GM21717 (cell line): ENCODE data around the gene PLXNA2.

ENCODE experiments used
- ATAC-seq: cut with Tn5 transposase; IDR thresholded peaks from one replicate; pipeline ENCODE4 v1.9.1; 2021; ENCODE audit warnings: mild to moderate bottlenecking, moderate library complexity; ENCODE audit not compliant: unreplicated experiment

PLXNA2 gene

DNA sequence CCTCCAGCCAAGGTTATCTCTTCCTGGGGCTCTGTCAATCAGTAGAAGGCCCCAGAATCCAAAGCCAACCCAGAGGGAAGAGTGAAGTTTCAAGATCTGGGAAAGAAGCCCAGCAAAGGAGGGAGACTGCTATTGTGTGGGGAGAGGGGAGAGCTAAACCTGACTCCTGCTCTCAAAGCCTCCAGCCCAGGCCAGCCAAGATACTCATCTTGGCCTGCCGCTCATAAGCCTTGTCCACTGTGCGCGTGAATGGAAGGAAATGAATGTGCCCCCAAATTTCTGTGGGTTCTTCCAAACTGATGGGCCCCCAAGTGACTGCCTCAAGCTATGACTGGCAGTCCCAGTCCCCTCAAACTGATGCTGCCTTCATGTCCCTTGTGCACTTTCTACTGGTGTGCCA lies 2.0 kb downstream of the PLXNA2 start:
- no peak for ATAC-seq

DNA sequence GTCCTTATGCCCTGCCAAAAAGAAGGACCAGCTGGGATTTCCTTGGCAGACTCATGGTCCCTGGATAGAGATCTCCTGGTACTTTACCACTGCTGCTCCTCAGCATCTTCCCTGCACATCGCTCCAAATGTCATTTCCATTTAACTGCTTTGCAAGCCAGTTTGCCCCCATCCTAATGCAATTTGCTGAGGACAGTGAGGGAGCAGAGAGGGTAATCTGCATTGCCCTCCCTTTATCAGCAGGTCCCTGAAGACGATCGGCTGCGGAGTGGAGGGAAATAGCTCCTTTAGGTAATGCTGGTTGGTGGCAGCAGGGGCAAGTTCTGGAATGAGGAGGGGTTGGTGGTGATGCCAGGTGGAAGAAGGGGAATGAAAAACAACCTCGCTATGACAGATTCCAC lies 2.7 kb downstream of the PLXNA2 start:
- ATAC-seq = no peak

DNA sequence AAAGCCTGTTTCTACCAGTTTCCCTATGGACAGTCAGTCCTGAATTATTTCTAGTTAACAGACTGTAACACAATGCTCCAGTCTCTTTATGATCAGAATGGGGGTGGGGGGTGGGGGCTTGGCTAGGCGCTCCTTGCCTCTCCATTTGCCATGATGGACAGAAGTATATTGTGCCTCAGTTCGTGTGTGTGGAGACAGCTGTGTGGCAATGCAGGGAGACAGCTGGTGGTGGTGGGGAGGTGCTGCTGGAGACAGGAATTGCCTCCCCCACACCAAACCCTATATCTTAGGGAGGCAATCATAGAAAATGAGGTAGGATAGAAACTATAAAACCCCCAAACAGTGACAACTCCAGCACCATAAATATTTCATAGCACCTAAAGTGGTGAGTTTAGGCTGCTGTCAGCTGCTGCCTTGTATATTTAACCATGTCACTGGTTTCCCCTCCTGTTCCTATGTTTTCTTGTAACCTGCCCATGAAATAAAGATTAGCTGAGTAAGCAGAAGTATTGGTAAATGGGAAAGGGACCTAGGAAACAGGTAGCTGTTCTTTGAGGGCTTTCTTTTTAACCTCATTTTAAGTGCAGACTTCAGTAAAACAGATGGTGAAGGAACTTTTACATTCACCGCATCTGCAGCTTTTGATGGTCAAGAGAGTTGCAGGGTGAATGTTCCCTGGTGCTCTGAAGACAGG lies 3.4 kb downstream of the PLXNA2 start:
- no peak for ATAC-seq

DNA sequence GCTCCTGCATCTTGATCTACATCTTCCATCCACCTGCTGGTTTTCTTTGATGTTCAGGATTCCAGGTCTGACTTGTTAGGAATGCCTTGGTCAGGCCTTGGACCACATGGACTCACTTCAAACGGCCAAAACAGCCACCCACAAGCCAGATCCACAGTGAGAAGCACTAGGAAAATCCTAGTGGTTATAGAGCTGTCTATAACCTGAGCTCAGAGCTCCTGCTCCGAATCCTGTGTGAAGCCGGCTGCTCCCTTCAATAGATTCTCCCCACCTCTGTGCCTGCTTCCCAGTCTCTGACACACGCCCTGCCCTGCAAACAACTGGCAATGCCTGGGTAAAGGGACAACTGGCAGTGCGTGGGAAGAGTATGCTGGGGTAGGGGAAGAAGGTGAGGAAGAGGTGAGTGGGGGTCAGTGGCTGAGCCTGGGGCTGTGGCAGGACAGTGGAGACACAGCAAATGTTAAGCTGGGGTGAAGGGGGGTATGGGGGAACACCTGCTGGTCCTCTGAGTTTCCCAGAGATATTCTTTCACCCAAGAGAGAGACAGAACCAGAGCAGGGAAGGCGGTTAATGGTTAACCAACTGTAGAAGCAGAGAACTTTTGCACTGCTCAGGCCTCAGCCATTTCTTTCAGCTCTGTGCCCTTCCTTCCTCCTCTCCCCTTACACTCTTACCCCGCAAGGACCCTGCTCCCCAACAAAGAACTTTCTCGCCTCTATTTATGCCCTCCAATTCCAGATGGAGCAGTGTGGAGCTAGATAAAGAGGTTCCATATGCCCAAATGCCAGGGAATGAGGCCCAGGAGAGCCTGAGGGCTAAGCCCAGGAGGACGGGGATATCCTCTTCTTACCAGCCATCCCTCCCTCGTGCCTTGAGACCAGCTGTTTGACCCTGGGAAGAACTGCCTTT lies 4.5 kb downstream of the PLXNA2 start:
- ATAC-seq = no peak

DNA sequence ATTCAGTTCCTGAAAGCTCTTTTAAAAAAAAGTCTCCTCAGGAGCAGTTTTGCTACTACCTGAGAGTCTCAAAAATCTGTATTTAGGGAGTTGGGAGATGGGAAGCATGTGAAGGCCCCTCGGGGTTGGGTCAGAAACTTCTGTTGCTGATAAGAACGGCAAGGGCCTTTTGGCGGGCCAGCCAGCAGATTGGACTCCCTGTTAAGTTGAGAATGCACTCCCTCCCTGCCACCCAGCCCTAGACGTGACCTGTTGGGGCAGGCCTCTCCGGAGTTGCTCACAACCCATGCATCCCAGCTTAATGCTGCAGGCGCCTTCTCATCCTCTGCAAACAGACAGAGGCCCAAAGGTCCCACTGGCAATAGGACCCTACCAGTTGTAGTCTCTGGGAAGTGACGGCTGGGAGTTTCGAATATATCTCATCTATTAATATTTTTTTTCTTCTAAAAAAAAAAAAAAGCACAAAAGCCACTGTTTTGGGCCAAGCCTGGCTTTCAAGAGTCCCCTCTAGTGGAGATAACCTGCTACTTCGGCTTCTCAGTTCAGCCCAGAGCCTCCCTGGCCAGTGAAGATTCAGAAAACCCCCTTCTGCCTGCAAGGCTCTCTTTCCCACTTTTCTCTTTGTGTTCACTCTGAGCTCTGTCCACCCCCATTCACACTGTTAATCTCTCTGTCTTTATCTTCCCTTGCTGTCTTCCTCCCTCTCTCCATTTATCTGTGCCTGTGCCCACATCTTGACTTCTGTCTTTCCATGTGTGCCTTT lies 5.3 kb downstream of the PLXNA2 start:
- no peak for ATAC-seq

DNA sequence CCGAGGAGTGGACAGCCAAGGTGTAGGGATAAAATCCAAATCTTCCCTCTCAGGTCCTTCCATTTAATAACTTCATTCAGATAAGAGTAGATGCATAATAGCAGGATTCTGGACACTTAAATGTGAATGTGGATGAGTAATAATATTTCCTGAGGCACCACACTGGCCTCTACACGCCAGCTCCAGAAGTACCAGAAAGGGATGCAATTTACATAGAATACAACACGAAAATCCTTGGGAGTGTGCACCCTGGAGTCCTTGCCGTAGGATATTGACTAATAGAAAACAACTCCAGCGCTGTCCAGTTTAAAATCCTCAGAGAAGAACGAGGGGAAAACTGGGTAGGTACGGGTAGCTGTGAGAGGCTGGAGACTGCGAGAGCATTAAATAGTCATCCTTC lies 6.9 kb downstream of the PLXNA2 start:
- no peak for ATAC-seq

DNA sequence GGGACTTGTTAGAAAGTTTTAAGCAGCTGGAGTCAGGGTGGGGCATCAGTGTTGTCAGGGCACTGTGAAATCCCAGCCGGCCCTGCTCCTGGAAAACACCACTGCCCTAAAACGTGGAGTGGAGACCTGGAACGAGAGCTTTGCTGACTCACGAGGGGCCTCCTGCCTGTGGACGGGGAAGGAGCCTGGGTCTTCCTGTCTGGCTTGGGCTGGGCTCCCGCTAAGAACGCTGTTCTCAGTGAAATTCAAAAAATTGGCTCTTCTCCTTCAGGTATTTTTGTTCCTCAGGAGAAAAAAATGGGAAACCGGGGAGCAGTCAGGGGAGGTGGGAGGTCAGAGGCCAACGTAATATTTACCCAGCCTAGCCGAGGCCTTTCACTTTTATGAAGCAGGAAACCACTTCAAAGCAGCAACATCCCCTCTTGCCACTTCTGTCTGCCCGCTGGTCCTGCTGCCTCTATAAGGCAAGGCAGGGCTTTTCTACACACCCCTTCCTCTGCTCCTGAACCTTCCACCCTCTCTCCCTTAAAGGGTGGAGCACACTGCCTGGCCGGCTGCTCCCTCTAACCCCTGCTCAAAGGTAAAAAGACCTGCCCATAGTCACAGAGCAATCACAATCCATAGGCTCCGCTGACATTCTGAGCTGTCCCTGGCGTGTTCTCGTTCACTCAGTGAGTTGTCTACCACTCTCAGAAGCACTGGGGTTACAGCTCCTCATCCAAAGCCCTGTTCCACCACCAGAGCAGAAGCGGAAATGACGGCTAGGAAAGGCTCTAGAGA lies 8.0 kb downstream of the PLXNA2 start:
- ATAC-seq = peak; percentile 56

DNA sequence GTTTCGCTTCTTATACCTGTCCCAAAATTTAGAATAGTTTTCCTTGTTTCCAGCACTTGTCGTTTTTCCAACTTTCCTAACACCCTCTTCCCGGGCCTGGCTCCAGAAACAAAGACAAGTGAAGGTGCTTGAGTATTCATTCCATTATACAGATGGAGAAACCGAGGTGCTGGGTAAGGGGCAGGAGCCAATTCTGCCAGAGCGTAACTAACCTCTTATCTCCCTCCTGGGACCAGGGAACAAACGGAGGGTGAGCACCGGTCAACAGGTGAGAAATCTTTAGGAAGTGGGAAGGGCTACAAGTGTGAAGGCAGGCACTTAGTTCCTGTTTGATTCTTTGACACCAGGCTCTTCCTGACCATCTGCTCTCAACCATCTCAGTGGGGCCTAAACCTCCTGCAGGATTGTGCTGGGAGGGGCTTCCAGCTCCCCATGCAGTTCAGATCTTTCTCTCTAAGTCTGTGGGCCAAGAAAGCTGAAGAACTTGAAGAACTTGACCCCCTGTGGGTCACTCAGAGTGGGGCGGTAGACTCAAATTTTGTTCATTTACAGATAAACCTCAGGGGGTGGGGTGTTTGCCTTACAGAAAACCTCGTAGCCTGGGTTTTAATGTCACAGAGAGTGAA lies 8.7 kb downstream of the PLXNA2 start:
- no peak for ATAC-seq

DNA sequence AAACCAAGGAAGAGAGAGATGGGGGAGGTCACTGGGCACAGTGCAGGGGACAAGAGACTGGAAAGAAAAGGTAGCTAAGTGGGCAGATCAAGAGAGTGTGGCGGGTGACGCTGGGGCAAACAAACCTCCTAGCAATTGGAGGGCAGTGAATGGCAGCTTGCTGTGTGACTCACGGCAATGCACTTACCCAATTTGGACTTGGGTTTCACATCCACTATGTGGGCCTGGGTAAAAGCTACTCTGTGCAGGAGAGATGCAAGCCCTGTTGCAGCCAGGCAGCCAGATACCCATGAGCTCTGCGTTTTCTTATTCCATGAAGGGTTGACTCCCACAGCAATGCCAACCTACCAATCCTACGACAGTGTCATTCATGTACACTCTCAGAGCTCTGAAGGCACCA lies 9.5 kb downstream of the PLXNA2 start:
- no peak for ATAC-seq

DNA sequence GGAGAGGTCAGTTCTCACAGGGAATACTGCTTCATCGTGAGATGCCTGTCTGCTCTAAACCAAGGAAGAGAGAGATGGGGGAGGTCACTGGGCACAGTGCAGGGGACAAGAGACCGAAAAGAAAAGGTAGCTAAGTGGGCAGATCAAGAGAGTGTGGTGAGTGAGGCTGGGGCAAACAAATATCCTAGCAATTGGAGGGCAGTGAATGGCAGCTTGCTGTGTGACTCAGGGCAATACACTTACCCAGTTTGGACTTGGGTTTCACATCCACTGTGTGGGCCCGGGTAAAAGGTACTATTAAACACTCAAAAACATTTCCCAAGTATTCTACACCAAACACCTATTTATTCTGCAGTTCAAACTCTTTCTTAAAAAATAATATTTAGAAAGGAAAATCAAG lies 10.2 kb downstream of the PLXNA2 start:
- no peak for ATAC-seq

DNA sequence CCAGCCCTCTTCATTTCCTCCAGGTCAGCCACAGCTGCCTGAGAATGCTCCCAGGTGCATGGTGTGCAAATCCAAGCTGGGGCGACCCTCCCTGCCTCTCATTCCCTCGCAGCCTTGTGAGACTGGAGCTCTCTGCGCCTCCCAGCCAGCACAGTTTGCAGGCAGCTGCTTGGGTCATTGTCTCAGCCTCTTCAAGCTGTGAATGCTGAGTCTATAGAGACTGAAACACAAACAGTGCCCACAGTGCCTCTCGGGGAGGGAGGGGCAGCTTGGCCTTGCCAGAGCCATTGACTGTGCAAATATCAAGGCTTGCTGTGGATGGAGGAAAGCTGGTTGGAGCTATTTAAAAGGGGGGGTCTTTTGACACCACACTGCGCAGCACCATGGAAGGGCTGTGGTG lies 10.6 kb downstream of the PLXNA2 start:
- ATAC-seq = no peak

DNA sequence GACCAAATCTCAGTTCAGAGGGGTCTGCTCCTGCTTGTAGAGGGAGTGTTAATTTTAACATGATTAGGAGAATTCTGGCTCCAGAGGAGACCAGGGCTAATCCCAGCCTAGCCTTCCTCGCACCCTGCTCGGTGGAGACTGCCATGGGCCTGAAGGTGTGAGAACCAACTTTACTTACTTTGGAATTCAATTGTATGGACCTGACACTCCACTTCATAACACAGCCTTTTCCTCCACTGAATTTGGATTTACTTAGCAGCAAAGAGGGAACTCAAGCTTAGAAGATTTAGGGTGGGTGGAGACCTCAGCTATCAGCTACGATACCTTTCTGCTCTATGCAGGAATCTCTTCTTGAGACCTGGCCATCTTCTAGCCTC lies 11.5 kb downstream of the PLXNA2 start:
- no peak for ATAC-seq

DNA sequence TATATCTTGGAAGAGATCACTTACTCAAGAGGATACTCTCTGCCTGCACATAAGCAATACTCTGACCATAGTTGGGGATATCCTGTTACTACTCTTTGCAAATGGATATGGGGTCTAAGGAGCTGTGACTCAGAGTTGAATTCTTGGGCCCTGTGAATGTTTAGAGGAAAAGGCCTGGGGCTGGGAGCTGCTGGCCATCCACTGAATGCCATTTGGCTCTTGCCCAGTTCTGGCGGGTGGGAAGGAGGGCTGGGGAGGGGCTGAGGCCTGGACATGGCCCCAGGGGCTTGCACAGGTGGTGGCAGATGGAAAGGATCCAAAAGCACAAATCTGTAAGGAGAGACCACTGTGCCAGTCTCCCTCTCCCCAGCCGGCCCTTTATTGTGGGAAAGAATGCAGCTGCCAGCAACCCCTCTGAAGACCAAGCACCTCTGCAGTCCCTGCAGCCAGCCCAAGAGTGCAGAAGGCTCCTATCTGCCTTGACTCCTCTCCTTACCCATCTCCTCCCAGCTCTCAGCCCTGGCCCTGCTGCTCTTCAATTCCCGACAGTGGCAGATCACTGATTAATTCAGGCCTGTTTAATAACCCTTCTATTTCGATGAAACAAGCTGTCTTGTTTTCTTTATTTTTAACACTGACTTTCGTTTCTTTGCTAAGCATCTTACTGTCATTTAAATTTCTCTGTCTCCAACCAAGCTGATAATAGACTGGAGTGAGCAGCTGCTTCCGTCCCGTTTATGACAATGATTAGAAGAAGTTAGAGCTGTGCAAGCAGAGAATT lies 12.1 kb downstream of the PLXNA2 start:
- no peak for ATAC-seq

DNA sequence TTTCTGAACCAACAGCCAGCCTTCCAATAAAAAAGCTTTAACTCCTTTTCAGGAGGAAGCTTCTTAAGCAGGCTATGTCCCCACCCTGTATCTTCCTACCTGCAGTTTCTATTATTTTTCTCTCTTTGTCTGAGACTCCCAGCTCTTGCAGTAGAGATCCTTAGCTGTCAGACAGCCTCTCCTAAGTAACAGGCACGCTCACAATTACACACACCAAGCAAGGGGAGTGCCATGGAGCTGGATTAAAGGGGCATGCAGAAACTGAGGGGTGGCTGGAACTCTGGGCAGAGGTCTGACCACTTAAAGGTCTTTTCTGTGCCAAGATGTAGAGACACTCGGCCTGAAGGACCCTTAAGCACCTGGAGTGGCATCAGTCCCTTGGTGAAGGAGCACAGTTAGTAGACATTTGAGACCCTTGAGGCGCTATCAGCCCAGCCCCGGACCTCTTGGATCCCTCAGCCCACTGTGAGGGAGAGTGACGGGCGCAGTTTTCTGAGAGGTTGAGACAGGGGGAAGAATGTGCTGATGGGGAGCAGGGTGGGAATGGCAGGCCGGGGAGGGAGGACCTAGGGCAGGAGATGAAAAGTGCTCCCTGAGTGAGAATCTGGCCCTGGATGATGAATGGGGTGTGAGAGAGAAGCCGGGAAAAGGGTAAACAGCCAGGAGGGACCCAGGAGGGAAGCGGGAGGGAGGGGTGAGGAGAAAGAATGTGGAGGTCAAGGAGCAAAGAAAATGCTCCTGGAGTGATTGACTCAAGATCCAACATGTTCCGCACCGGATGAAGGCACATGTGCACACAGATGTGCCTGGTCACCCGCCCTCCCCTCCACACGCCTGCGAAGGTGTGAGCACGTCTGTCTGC lies 13.3 kb downstream of the PLXNA2 start:
- ATAC-seq = no peak

DNA sequence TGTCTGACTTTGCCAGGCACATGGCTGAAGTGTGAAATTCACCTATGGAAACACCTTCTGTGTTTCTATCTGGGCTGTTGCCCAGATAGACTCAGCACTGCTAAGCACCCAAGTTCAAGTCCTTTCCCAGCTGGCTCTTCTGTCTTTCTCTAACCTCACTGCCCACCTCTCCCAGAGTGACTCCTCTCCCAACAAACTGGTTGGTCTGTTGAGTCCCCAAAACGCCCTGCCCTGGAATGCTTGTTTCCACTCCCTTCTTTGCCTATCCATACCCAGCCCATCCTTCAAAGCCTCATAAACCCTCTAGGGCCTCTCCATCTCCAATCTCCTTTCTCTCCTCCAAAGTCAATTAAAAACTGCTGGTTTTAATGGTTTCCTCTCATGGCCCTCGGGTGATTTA lies 15.6 kb downstream of the PLXNA2 start:
- no peak for ATAC-seq

DNA sequence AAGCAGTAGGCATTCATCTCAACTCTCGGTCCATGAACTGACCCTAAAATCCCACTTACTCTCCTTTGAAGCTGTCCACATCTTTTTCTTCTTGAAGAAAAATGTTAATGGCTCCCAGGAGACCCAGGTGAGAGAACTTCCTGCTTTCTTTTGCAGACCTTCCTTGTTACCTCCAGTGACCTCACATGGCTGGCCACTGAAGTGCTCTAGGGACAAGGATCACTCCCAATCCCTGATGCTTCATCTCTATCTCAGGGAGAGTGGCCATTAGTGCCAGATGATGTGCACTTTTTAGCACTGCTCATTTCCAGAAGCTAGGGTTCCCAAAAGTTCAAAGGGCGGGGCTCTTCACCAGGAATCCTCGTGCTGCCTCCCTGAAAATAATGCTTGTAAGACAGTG lies 16.2 kb downstream of the PLXNA2 start:
- no peak for ATAC-seq

DNA sequence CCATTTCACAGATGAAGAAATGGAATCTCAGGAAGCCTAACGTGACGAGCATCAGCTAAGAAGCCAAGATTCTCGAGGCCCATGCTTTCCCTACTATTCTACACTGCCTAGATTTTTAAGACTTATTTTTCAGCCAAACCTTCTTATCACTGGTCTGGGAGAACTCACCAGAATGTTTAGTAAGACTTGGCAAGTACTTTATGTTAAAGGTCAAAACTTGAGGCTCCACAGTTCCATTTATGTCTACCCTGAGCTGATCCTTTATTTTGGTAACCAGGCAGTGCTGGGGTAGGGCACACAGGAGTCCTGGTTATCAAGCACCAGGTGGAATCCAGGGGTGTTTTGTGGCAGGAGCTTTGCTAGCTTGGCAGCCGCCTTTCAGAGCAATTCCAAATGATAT lies 16.8 kb downstream of the PLXNA2 start:
- no peak for ATAC-seq

DNA sequence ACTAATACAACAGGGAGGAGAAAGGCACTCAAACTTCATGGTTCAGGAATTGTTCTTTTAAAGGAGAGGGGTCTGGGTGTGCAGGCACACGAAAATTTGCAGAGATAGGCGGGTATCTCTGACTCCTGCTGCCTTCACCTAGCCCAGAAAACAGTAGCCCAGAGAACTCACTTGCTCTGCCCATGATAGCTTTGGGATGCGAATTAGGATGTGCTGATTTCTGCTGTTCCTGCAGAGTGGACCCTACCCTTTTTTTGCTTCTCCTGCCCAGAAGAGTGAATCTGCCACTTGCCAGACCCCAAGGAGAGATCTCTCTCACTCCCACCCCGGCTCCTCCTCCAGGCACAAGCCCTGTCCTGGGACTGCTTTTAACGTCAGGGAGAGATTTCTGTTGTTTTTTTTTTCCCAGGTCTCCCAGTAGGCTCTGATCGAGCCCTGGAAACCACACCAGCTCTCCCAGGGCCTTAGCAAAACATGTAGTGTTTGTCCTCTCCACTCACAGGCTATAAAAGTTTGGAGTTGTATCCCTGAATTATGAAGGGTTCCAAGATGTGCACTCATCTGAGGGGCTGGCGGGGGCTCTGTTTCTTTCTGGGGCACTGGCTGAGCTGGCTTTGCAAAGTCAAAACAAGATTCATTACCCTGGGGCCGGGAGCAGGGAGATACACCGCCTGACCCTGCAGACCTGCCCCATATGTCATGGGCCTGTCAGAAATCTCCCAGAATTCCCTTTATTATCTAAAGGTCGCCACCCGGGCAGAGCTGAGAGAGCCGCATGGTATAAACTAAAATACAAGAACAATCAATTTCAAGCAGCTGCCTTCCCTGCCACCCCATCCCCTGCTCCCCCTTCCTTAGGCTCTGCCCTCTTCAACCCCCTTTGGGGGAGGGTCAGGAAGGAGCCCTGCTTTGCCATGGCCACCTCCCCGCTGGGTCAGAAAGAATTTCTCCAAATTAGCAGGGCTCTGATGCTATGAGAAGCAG lies 17.9 kb downstream of the PLXNA2 start:
- no peak for ATAC-seq
